Cardiac fibroblast (primary cell): ENCODE results near the gene FEN1.

Source experiments
- DNase-seq, 2 donors: peaks; one replicate each; pipeline versions ENCODE4 v3.0.0 to v3.0.0-alpha.2; 2010; ENCODE audit warnings: low read depth in 2 of 2
- H3K4me3 ChIP-seq, 2 donors: replicated peaks in 1 of 2; 1 replicate in 1 of 2; 2 replicates in 1 of 2; pipeline ENCODE4 v1.5.1; 2011; ENCODE audit warnings: low read depth in 2 of 2, low read length in 2 of 2, mild to moderate bottlenecking in 2 of 2, moderate library complexity in 1 of 2
- CTCF ChIP-seq: IDR thresholded peaks from one replicate; pipeline ENCODE4 v1.5.1; 2011; ENCODE audit warnings: low read depth, mild to moderate bottlenecking, low read length, inconsistent platforms

Gene FEN1

DNA sequence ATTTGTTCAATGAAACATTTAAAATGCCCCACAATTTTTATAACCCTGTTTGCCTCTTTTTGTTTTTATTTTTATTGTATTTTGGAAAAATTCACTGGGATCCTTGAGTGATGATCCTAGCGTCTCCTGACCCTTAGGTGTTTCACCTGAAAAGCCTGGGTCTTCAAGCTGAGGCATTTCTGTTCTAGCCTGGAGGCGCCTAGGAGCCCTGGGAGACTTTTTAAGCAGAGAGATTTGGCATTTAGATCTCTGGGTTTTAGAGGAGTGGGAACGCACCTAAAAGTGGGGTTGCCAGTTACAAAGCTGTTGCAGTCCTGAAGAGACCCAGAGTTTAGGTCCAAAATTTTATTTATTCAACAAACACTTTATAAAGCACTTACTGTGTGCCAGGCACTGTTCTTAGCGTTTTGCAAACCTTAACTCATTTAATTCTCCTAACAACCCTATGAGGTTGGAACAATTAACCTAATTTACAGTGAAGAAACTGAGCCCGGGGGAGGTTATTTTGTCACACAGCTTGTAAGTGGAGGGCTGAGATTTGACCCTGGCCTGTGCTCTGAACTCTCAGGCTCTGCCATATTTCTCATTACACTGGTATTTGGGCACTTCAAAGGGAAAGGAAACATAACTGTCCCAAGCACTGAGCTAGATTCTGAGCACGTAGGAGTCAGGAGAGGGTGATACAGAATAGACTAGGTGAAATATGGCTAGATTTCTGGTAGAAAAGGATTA, 24.9 kb downstream of the FEN1 start:
- DNase-seq: no peak
- H3K4me3 ChIP-seq: peak overlapping the region; percentile 84 to 87
- TF ChIP-seq CTCF: no peak

DNA sequence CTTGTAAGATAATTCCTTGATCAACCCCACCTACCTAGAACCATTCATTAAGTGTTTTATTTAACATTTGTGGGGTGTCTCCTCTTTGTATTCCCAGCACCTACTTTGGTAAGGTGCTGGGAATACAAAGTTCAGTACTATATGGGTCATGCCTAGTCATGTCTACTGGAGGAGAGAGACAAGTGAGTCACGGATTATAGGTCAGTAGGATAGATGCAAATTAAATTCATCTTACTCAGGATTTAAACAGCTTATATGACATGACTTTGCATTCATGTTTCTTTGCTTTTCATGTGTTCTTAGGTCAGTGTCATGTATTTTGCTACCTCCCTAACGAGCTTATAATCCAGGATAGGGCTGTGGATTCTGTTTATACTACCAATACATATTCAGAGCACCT, 27.5 kb downstream of the FEN1 start:
- no peak overlapping the region for H3K4me3 ChIP-seq
- DNase-seq: peak in 1 of 2 donors; percentile 80
- TF ChIP-seq CTCF: no peak

DNA sequence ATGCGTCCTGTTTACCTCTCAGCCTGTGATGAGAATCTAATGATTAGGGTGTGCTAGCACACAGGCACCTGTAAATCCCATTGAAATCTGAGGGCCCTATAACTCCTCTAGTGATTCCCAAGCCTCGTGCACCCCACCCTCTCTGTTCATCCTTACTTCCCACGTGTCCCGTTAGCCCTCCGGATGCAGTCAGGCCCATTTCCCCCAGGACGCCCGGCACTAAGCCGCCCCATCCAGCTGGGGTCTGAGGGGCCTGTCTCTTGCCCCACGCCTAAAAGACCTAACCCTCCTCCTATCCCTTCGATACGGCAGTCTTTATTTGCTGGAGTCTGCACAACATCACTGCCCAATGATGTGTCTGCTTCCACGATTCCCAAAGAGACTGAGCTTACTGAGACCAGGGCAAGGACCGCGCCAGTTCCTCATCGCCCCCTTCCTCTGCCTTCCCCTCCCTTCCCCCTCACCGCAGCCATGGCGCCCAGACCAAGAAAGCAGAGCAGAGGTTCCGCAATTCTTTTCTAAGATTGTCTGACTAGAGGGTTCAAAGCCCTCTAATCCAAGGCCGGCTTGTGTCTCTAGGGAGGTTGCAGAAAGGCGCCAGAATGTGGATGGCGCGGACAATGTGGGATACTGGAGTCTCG, 34.3 kb downstream of the FEN1 start:
- DNase-seq: no peak
- no peak for TF ChIP-seq CTCF
- H3K4me3 ChIP-seq: peak overlapping the region; percentile 73 to 96

GRCh38 chr11:61827571-61828378, 35.1 kb downstream of the FEN1 start, which contains the start of gene FADS2:
Gene FADS2, plus strand, starts transcription at chr11:61828300. Its CDS starts 91 bp downstream, at chr11:61828391.
- peak; percentile 98 for DNase-seq
- no peak for TF ChIP-seq CTCF
- peak within 1 kb of the TSS; percentile 73 to 96 for H3K4me3 ChIP-seq

DNA sequence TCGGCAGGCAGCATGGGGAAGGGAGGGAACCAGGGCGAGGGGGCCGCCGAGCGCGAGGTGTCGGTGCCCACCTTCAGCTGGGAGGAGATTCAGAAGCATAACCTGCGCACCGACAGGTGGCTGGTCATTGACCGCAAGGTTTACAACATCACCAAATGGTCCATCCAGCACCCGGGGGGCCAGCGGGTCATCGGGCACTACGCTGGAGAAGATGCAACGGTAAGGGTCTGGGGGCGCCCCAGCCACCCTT, 35.6 kb downstream of the FEN1 start:
- H3K4me3 ChIP-seq: peak overlapping the region; percentile 73 to 96
- DNase-seq: no peak
- no peak for TF ChIP-seq CTCF

GRCh38 chr11:61828629-61829407, 36.1 kb downstream of the FEN1 start:
- peak overlapping the region; percentile 73 to 96 for H3K4me3 ChIP-seq
- peak; percentile 54 for TF ChIP-seq CTCF
- peak; percentile 34 to 51 for DNase-seq
